HG02588 (cell line): ENCODE data around the gene PROM2.

Experiments
- ATAC-seq: cut with Tn5 transposase; IDR thresholded peaks from one replicate; pipeline ENCODE4 v1.9.1; 2021; ENCODE audit warnings: mild to moderate bottlenecking, moderate library complexity; ENCODE audit not compliant: unreplicated experiment

The PROM2 gene

GRCh38 chr2:95319481-95320343 is 45.5 kb downstream of the PROM2 start:
- ATAC-seq: no peak

GRCh38 chr2:95320344-95320712 is 46.1 kb downstream of the PROM2 start:
- ATAC-seq: no peak

GRCh38 chr2:95320986-95321767 is 46.9 kb downstream of the PROM2 start:
- ATAC-seq: no peak

GRCh38 chr2:95323347-95324155 is 49.3 kb downstream of the PROM2 start:
- ATAC-seq: no peak

GRCh38 chr2:95325026-95325425 is 50.8 kb downstream of the PROM2 start:
- no peak for ATAC-seq

- ATAC-seq: no peak
These were observed 51.6 kb downstream of the PROM2 start for GRCh38 chr2:95325590-95326432.

- ATAC-seq: no peak
These were observed 52.3 kb downstream of the PROM2 start for GRCh38 chr2:95326433-95327140.

- ATAC-seq: no peak
These were observed 53.6 kb downstream of the PROM2 start for GRCh38 chr2:95327861-95328260.

- no peak for ATAC-seq
These were observed 54.3 kb downstream of the PROM2 start for GRCh38 chr2:95328358-95329125.

GRCh38 chr2:95329401-95329800 is 55.2 kb downstream of the PROM2 start:
- no peak for ATAC-seq

- ATAC-seq: no peak
These were observed 55.9 kb downstream of the PROM2 start for GRCh38 chr2:95329891-95330793.

- ATAC-seq: no peak
These were observed 56.6 kb downstream of the PROM2 start for GRCh38 chr2:95330794-95331338.

GRCh38 chr2:95331606-95332005 is 57.4 kb downstream of the PROM2 start:
- no peak for ATAC-seq

- no peak for ATAC-seq
These were observed 57.8 kb downstream of the PROM2 start for GRCh38 chr2:95332036-95332435.

GRCh38 chr2:95333056-95333455 is 58.8 kb downstream of the PROM2 start:
- no peak for ATAC-seq

- ATAC-seq: no peak
These were observed 59.7 kb downstream of the PROM2 start for GRCh38 chr2:95333888-95334338.

- no peak for ATAC-seq
These were observed 60.8 kb downstream of the PROM2 start for GRCh38 chr2:95334916-95335641.
